GM12865 (cell line): Measurements from ENCODE around the gene FBXW7.

Experiments
- DNase-seq: peaks from one replicate; pipeline ENCODE4 v3.0.0; 2010; ENCODE audit warnings: low read depth
- H3K4me3 ChIP-seq: 2 replicates; pipeline ENCODE4 v1.5.1; 2011; ENCODE audit warnings: mild to moderate bottlenecking, low read depth, low read length, control low read depth
- CTCF ChIP-seq: IDR thresholded peaks from 2 replicates; pipeline ENCODE4 v1.5.1; 2011; ENCODE audit warnings: low read length, control low read depth, low read depth, inconsistent platforms; ENCODE audit not compliant: insufficient read depth; ENCODE audit errors: missing control alignments

Gene FBXW7

GRCh38 chr4:152364383-152364782 is 171.5 kb downstream of the FBXW7 start:
- no peak for DNase-seq
- no peak overlapping the region for H3K4me3 ChIP-seq
- no peak for TF ChIP-seq CTCF

- no peak overlapping the region for H3K4me3 ChIP-seq
- DNase-seq = no peak
- TF ChIP-seq CTCF = no peak
Measured at GRCh38 chr4:152363904-152364303, 172.0 kb downstream of the FBXW7 start.

- TF ChIP-seq CTCF = no peak
- H3K4me3 ChIP-seq = no peak overlapping the region
- DNase-seq = no peak
Measured at GRCh38 chr4:152363086-152363485, 172.8 kb downstream of the FBXW7 start.

DNA sequence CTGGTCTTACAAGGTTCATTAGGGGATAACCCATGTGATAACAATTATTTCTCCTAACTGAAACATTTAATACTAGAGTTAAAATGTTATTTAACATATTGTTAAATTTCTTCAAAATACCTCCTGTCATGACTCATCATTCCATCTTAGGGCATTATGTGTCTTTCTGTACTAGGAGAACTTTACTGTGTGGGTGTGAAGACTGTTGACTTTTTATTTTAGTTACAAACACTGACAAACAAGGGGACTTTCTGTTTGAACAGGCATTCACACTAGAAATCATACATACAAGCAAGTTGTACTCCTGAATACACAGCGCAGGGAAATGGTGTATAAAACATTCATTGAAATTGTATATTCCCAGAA is 175.9 kb downstream of the FBXW7 start:
- peak; percentile 24 for DNase-seq
- TF ChIP-seq CTCF = no peak
- no peak overlapping the region for H3K4me3 ChIP-seq

GRCh38 chr4:152359208-152360044 is 176.5 kb downstream of the FBXW7 start:
- TF ChIP-seq CTCF = no peak
- H3K4me3 ChIP-seq = no peak overlapping the region
- peak; percentile 41 for DNase-seq

GRCh38 chr4:152357206-152357605 is 178.7 kb downstream of the FBXW7 start:
- TF ChIP-seq CTCF = no peak
- H3K4me3 ChIP-seq = no peak overlapping the region
- DNase-seq = no peak
